Lower lobe of right lung (tissue), 2 donors: Measurements from ENCODE around the gene JARID2. TPM values are rescaled to one million over a fixed set of nuclear protein-coding genes. Genes with fewer than 3 reads are reported as not detected.

Experiments
- ATAC-seq, 2 donors: fragments of 200-7000 bp; cut with Tn5 transposase; one replicate each; pipeline ENCODE4 v1.9.1; 2020 to 2022; ENCODE audit warnings: mild to moderate bottlenecking in 2 of 2, moderate library complexity in 2 of 2
- DNase-seq: peaks from one replicate; pipeline ENCODE4 v3.0.0-alpha.2; 2020
- H3K27ac ChIP-seq: fragments of 200-600 bp; one replicate; pipeline ENCODE4 v1.8.0; 2022
- H3K27me3 ChIP-seq: fragments of 200-600 bp; one replicate; pipeline ENCODE4 v1.8.0; 2022; ENCODE audit warnings: low read depth
- H3K36me3 ChIP-seq: fragments of 200-600 bp; one replicate; pipeline ENCODE4 v1.8.0; 2022; ENCODE audit warnings: mild to moderate bottlenecking
- H3K4me1 ChIP-seq: fragments of 200-600 bp; one replicate; pipeline ENCODE4 v1.8.0; 2022
- H3K4me3 ChIP-seq: fragments of 200-600 bp; one replicate; pipeline ENCODE4 v1.8.0; 2022; ENCODE audit warnings: mild to moderate bottlenecking
- H3K9me3 ChIP-seq: fragments of 200-600 bp; one replicate; pipeline ENCODE4 v1.8.0; 2022
- CTCF ChIP-seq: fragments of 200-600 bp; IDR thresholded peaks from one replicate; pipeline ENCODE4 v1.8.0; 2022; ENCODE audit warnings: antibody characterized with exemption, mild to moderate bottlenecking
- intact Hi-C: fragments of 100-400 bp; cut with DNase I; formaldehyde crosslinking; loops from one replicate; pipeline ENCODE4 v1.11.0; 2022
- total RNA-seq: library from RNA; stranded (reverse); fragmentation: NEBNext Ultra II Directional; extraction: Animal tissue kit (Norgen Biotek cat#: 25700); gene quantifications from one replicate; pipeline ENCODE4 v1.2.1, GENCODE V29; 2021
- donor health status: DM: no; HTN: yes; CAD: no; lungs with severe emphysema.

JARID2 gene
- total RNA-seq, 1 donor from 2014 or later = 16.0 TPM

- Histone ChIP-seq H3K27ac (no peak overlapping the region), H3K4me1 (peaks cover 17% of the 10 kb centered on the region), H3K9me3 (no peaks in the 10 kb centered on the region), H3K4me3 (no peak overlapping the region), H3K36me3 (no peaks in the 10 kb centered on the region), H3K27me3 (no peaks in the 10 kb centered on the region)
- TF ChIP-seq CTCF = no peak
- ATAC-seq (no peak), DNase-seq (no peak)
- intact Hi-C loops = no loop called here
Measured at GRCh38 chr6:15358579-15359327, 112.9 kb downstream of the JARID2 start.

GRCh38 chr6:15359335-15359862 is 113.5 kb downstream of the JARID2 start:
- intact Hi-C loops = no loop called here
- no peak for TF ChIP-seq CTCF
- no peak overlapping the region for H3K27ac ChIP-seq
- no peaks in the 10 kb centered on the region for H3K36me3 ChIP-seq
- DNase-seq (no peak), ATAC-seq (no peak)
- H3K4me1 ChIP-seq = peaks cover 16% of the 10 kb centered on the region
- H3K4me3 ChIP-seq = no peak overlapping the region
- no peaks in the 10 kb centered on the region for H3K9me3 ChIP-seq
- no peaks in the 10 kb centered on the region for H3K27me3 ChIP-seq

- intact Hi-C loops = no loop called here
Measured at GRCh38 chr6:15360300-15360699, 114.4 kb downstream of the JARID2 start.

GRCh38 chr6:15361197-15361596 is 115.3 kb downstream of the JARID2 start:
- intact Hi-C loops = no loop called here
- H3K4me3 ChIP-seq = no peak overlapping the region
- TF ChIP-seq CTCF = no peak

More at GRCh38 chr6:15360300-15360699, 114.4 kb downstream of the JARID2 start:
- peaks cover 20% of the 10 kb centered on the region for H3K4me1 ChIP-seq
- TF ChIP-seq CTCF = no peak
- H3K9me3 ChIP-seq = no peaks in the 10 kb centered on the region
- no peak overlapping the region for H3K4me3 ChIP-seq
- no peak overlapping the region for H3K27ac ChIP-seq
- no peak for ATAC-seq
- H3K27me3 ChIP-seq = no peaks in the 10 kb centered on the region
- no peak for DNase-seq
- no peaks in the 10 kb centered on the region for H3K36me3 ChIP-seq

GRCh38 chr6:15362274-15363160 is 116.6 kb downstream of the JARID2 start:
- H3K4me3 ChIP-seq = no peak overlapping the region
- H3K27me3 ChIP-seq = no peaks in the 10 kb centered on the region
- DNase-seq (no peak), ATAC-seq (no peak)
- TF ChIP-seq CTCF = no peak
- H3K4me1 ChIP-seq = peaks cover 34% of the 10 kb centered on the region
- H3K9me3 ChIP-seq = no peaks in the 10 kb centered on the region
- intact Hi-C loops = no loop called here
- no peaks in the 10 kb centered on the region for H3K36me3 ChIP-seq
- H3K27ac ChIP-seq = no peak overlapping the region

More at GRCh38 chr6:15361197-15361596, 115.3 kb downstream of the JARID2 start:
- Histone ChIP-seq H3K27me3 (no peaks in the 10 kb centered on the region), H3K4me1 (peaks cover 24% of the 10 kb centered on the region), H3K27ac (no peak overlapping the region), H3K36me3 (no peaks in the 10 kb centered on the region), H3K9me3 (no peaks in the 10 kb centered on the region)
- ATAC-seq (no peak), DNase-seq (no peak)
